Ectodermal cell (in vitro differentiated cells): Measurements from ENCODE around the gene KRTAP10-8.
"Not testable (repeated sequence)": the region's sequence is repeated elsewhere in the genome, so short reads cannot be mapped to it uniquely, and the experiment has no call there.

Experiments
- H3K27ac ChIP-seq: 2 replicates; pipeline ENCODE4 v1.7.0; 2013; ENCODE audit warnings: mild to moderate bottlenecking, low read depth, low read length; ENCODE audit not compliant: insufficient read depth, poor library complexity, severe bottlenecking
- H3K27me3 ChIP-seq: 2 replicates; pipeline ENCODE4 v1.7.0; 2013; ENCODE audit warnings: mild to moderate bottlenecking, low read length; ENCODE audit not compliant: insufficient read depth, control insufficient read depth, poor library complexity, severe bottlenecking
- H3K36me3 ChIP-seq: one replicate; pipeline ENCODE4 v1.7.0; 2013; ENCODE audit warnings: low read length; ENCODE audit not compliant: control insufficient read depth, insufficient read depth
- H3K4me1 ChIP-seq: one replicate; pipeline ENCODE4 v1.7.0; 2013; ENCODE audit warnings: low read length; ENCODE audit not compliant: control insufficient read depth, insufficient read depth
- H3K4me3 ChIP-seq: 2 replicates; pipeline ENCODE4 v1.7.0; 2013; ENCODE audit warnings: low read depth, low read length, control low read depth; ENCODE audit not compliant: insufficient read depth
- H3K9me3 ChIP-seq: 2 replicates; pipeline ENCODE4 v1.7.0; 2013; ENCODE audit warnings: mild to moderate bottlenecking, low read length, moderate library complexity; ENCODE audit not compliant: control insufficient read depth
- WGBS, 2 experiments: methylation state at CpG; one replicate each; pipeline ENCODE4 v1.1.7; 2013; ENCODE audit warnings: missing lambda C conversion rate in 2 of 2; 5-methylcytosine and 5-hydroxymethylcytosine counted together

Gene KRTAP10-8

GRCh38 chr21:44646366-44647221 lies 34.7 kb downstream of the KRTAP10-8 start, which contains the start of gene KRTAP10-11:
Gene KRTAP10-11, plus strand, starts transcription at chr21:44646414. Its CDS starts 45 bp downstream, at chr21:44646459.
- peaks cover 11% of the 10 kb centered on the region for H3K4me1 ChIP-seq
- not testable (repeated sequence) for H3K27me3 ChIP-seq, H3K36me3 ChIP-seq, H3K27ac ChIP-seq, H3K9me3 ChIP-seq, H3K4me3 ChIP-seq
- WGBS, 2 experiments = 81% methylated on average over 21 of the region's 21 CpGs

- Histone ChIP-seq H3K27ac (no peak overlapping the region), H3K27me3 (no peaks in the 10 kb centered on the region), H3K4me3 (no peak overlapping the region), H3K9me3 (peaks cover 2% of the 10 kb centered on the region), H3K4me1 (peaks cover 11% of the 10 kb centered on the region), H3K36me3 (no peaks in the 10 kb centered on the region)
- WGBS, 2 experiments = 66 to 70% methylated on average over 8 of the region's 8 CpGs
These were observed 35.3 kb downstream of the KRTAP10-8 start for GRCh38 chr21:44647222-44647552.

GRCh38 chr21:44648557-44649311 lies 36.9 kb downstream of the KRTAP10-8 start:
- Histone ChIP-seq H3K9me3 (peaks cover 2% of the 10 kb centered on the region), H3K36me3 (no peaks in the 10 kb centered on the region), H3K27ac (no peak overlapping the region), H3K27me3 (no peaks in the 10 kb centered on the region), H3K4me3 (no peak overlapping the region), H3K4me1 (peaks cover 11% of the 10 kb centered on the region)
- 93 to 94% methylated on average over 33 of the region's 33 CpGs for WGBS, 2 experiments

- Histone ChIP-seq H3K36me3 (no peaks in the 10 kb centered on the region), H3K9me3 (no peaks in the 10 kb centered on the region), H3K27me3 (no peaks in the 10 kb centered on the region), H3K4me3 (no peak overlapping the region), H3K27ac (no peak overlapping the region), H3K4me1 (peaks cover 11% of the 10 kb centered on the region)
- 93 to 96% methylated on average over 18 of the region's 18 CpGs for WGBS, 2 experiments
These were observed 37.7 kb downstream of the KRTAP10-8 start for GRCh38 chr21:44649521-44650100.

GRCh38 chr21:44650265-44650972 lies 38.5 kb downstream of the KRTAP10-8 start:
- WGBS, 2 experiments = 92 to 93% methylated on average over 20 of the region's 20 CpGs
- no peaks in the 10 kb centered on the region for H3K9me3 ChIP-seq
- no peaks in the 10 kb centered on the region for H3K27me3 ChIP-seq
- no peak overlapping the region for H3K4me3 ChIP-seq
- peaks cover 11% of the 10 kb centered on the region for H3K4me1 ChIP-seq
- H3K36me3 ChIP-seq = no peaks in the 10 kb centered on the region
- H3K27ac ChIP-seq = no peak overlapping the region

- Histone ChIP-seq H3K4me1 (peaks cover 11% of the 10 kb centered on the region), H3K4me3 (no peak overlapping the region), H3K9me3 (no peaks in the 10 kb centered on the region), H3K27me3 (no peaks in the 10 kb centered on the region), H3K36me3 (no peaks in the 10 kb centered on the region), H3K27ac (no peak overlapping the region)
- WGBS, 2 experiments = 94% methylated on average over 12 of the region's 12 CpGs
These were observed 39.2 kb downstream of the KRTAP10-8 start for GRCh38 chr21:44650973-44651675.

GRCh38 chr21:44653123-44653522 lies 41.2 kb downstream of the KRTAP10-8 start:
- H3K36me3 ChIP-seq = no peaks in the 10 kb centered on the region
- no peaks in the 10 kb centered on the region for H3K27me3 ChIP-seq
- no peak overlapping the region for H3K27ac ChIP-seq
- H3K4me1 ChIP-seq = no peaks in the 10 kb centered on the region
- H3K4me3 ChIP-seq = no peak overlapping the region
- H3K9me3 ChIP-seq = no peaks in the 10 kb centered on the region
- WGBS, 2 experiments = 81 to 85% methylated on average over 14 of the region's 14 CpGs

GRCh38 chr21:44653656-44654575 lies 42.0 kb downstream of the KRTAP10-8 start:
- 93 to 95% methylated on average over 17 of the region's 17 CpGs for WGBS, 2 experiments
- Histone ChIP-seq H3K4me3 (no peak overlapping the region), H3K27ac (no peak overlapping the region), H3K4me1 (peaks cover 1% of the 10 kb centered on the region), H3K36me3 (no peaks in the 10 kb centered on the region), H3K9me3 (no peaks in the 10 kb centered on the region), H3K27me3 (no peaks in the 10 kb centered on the region)
